ENCODE measurements around the gene RTN4R.

The RTN4R gene

DNA sequence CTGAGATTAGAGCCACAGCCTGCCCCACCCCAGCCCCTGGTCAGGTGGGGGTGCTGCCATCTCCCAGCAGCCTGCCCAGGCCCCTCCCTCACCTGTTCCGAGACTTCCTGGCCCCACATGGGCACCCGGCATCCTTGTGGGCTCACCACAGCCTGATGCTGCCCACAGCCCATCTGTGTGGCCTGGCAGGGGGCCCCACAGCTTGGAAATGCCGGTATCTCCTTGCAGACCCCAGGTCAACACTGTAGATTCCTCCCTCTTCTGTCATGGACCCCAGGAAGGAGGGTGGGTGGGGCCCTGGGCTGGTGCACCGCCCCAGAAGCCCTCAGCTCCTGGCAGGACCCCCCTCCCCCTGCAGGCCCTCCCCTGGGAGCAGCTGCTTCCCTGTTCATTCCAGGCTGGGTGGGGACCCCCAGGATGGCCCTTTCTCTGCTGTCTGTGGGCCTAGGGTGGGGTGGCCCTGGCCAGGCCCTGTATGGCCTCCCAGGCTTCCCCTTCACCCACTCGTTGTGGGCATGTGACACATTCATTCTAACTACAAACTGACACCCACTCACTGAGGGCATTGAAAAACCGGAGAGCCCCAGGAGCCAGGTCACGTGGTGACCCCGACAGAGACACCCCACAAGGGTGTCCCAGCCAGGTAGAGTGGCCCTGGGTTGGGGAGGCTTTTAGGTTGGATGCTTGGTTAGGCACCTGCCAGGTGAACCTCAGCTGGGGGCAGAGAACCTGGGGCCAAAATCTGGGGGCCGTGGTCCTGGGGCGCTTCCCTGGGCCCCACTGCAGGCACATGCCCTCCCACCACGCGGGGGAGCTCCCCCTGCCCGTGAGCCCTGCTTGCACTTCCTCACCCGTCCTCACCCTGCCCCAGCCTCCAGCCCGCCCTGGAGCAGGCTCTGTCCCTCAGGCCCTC, 73.2 kb downstream of the RTN4R start:
- DNase-seq: no peak

DNA sequence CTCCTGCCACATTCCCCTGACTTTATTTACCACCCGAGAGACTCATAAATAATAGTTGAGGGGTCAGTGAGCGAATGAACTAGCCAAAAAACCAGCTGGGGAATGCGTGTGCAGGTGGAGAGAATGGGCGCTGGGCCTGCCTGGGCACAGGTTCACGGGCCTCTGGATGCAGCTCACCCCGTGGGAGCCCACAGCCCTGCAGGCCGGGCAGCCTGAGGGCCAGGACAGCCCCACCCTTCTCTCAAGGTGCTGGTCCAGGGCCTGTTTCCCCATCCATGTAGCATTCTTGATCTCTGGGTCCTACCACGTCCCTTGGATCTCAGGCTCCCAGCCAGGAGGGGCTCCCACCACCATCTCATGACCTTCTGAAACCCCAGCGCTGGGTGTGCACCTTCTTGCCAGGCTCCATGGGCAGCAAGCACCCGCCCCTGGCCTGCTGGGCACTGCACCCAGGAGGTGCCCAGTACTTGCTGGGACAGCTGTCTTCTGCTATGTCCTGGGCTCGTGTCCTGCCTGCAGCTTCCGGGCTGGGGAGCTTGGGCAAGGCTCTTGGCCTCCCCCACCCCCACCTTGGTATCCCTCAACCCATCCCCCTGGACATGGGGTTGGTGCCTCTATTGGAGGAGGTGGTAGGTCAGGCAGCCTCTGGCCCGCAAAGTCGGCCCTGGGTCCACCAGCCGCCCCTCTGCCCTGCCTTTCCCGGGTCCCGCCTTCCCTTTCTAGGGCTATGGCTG, 74.2 kb downstream of the RTN4R start:
- DNase-seq: no peak

DNA sequence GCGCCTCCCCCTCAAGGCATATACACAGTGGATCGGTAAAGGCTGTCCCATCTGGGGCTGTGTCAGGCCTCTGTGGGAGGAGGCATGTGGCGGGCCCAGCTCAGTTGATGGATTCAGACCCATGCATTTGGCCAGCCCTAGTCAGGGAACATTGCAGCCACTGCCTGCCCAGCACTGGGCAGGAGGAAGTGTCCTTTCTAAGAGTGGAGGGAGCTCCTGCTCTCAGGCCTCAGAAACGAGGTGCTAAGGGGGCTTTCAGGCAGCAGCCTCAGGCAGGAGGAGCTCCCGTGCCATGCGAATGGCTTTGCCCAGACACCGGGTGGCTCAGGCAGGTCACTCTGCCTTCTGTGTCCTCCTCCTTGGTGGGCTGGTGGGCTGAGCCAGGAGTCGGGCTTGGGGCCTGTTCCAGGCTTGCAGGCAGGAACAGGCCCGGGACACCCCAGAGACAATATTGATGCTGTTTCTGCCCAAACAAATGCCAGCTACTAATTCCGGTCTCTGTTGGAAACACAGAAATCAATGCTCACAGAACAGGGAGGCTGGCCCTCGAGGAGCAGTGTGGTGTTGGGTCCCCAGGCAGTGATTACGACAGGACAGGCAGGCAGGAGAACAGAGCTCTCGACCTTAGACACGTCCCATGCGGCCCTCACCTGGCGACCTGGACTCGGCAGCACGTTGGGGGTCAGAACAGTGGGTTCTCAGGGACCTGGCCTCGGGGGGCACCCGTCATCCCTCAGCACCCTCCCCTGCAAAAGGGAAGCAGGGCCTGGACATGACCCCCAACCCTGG, 75.0 kb downstream of the RTN4R start:
- DNase-seq: no peak

DNA sequence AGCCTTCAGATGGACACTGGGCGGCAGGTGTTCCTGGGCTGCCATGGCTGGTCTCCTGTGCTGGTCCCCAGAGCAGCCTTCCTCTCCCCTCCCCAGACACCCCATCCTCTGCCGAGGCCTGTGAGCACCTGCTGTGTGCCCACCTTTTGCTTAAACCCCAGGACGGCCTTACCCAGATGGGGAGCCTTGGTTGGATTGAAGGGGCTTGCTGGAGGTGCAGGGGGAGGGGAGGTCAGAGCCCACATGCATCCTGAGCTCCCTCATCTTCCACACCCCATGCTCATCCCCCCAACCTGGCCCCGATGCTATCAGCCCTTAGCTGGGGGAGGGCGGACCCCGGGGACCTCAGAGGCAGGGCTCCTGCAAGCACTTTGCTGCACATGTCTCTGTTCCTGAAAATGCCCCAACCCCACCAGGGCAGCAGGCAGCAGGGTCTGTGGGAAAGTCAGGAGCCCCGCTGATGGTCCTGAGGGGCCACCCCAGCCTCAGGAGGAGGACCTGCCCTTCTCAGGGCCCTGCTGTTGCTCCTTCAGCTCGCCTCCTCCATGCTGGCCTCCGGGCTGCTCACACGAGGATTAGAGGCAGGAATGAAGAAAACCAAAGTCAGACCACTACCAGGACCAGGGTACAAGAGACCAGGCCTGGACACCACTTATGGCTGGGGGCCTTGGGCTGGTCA, 75.7 kb downstream of the RTN4R start:
- no peak for DNase-seq

DNA sequence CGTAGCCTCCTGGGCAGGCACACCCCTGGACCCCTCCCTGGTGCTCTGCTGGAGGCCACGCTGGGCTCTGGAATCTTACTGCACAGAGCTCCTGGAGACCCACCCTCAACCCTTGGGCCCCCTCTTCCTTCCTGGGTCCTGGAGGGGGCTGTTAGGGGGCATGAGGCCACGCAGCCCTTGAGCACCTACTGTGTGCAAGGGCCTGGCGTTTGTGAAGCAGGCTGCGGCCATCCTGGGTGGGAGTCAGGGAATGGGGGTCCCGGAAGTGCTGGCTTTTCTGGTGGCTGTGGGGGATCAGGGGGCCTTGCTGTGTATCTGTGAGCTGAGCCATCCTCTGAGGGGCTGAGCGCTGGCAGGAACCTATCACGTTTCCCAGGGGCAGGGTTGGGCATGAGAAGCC, 76.3 kb downstream of the RTN4R start:
- DNase-seq: no peak
